GM12864 (cell line): ENCODE data around the gene SYNJ2.

Experiments used
- DNase-seq: peaks from one replicate; pipeline ENCODE4 v3.0.0-alpha.2; 2011; ENCODE audit warnings: low read depth
- H3K4me3 ChIP-seq: 2 replicates; pipeline ENCODE4 v1.5.1; 2011; ENCODE audit warnings: mild to moderate bottlenecking, low read depth, low read length, control low read depth
- CTCF ChIP-seq: IDR thresholded peaks from 2 replicates; pipeline ENCODE4 v1.5.1; 2011; ENCODE audit warnings: low read depth, mild to moderate bottlenecking, moderate library complexity, low read length, control low read depth, inconsistent platforms; ENCODE audit errors: missing control alignments

The SYNJ2 gene

GRCh38 chr6:157988700-157989063 is 7.0 kb downstream of the SYNJ2 start:
- DNase-seq = no peak
- no peak overlapping the region for H3K4me3 ChIP-seq
- no peak for TF ChIP-seq CTCF

- no peak for TF ChIP-seq CTCF
- DNase-seq = no peak
Observed at GRCh38 chr6:157989541-157990289, 8.1 kb downstream of the SYNJ2 start.

DNA sequence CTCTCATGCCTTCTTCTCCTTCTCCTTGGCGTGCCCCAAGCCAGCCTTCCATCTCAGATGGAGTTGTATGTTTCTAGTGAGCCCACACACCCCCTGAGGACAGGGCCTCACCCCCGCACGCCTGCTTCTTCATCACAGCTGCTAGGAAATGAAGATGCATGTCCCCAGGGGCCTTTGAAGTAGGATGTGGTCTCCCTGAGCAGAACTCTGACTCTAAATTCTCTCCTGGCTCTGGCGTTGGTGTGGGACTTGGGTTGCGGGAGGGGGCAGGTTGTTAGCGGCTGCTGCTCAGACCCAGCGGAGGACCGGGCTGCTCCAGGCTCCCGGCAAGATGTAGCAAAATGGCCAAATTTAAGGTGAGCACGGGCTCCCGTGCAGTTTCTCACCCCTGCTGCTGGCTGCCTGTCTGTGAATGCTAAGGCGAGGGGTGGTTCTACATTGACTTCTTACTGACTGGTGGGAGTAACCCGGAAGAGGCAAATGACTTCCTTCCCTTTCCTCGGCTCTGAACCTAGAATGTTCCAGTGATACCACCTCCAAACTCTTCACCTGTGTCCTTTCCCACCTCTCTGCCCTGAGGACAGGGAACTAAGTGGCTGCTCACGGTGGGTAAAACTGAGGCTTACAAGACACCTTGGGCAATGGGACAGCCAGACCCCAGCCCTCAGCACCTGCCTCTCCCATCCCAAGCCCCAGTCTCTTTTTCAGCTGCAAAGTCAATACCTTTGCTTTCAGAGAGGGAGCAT is 8.8 kb downstream of the SYNJ2 start:
- no peak for TF ChIP-seq CTCF
- H3K4me3 ChIP-seq = no peak overlapping the region
- no peak for DNase-seq

More at GRCh38 chr6:157989541-157990289, 8.1 kb downstream of the SYNJ2 start:
- H3K4me3 ChIP-seq = no peak overlapping the region

DNA sequence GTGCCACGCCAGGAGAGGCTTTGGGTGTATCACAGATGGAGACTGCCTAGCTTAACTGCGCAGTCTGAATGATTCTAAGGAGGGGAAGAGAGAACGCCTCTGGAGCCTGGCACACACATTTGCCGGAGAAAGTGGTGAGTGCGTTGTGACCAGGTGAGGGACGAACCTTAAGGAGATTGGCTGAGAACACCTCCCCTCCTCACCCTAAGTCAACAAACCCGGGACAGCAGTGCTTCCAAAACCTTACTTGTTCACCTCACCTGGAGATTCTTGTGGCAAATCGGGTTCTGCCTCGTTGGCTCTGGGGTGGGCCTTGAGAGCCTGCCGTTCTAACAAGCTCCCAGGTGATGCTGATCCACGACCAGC is 9.4 kb downstream of the SYNJ2 start:
- no peak overlapping the region for H3K4me3 ChIP-seq
- no peak for TF ChIP-seq CTCF
- DNase-seq = no peak

DNA sequence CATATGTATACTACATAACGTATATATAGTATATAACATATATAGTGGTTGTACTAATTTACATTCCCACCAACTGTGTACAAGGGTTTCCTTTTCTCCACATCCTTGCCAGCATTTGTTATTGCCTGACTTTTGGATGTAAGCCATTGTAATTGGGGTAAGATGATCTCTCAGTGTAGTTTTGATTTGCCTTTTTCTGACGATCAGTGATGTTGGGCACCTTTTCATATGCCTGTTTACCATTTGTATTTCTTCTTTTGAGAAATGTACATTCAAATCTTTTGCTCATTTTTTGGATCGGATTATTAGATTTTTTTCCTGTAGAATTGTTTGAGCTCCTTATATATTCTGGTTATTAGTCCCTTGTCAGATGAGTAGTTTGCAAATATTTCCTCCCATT is 11.4 kb downstream of the SYNJ2 start:
- TF ChIP-seq CTCF = no peak
- no peak overlapping the region for H3K4me3 ChIP-seq
- DNase-seq = no peak

- H3K4me3 ChIP-seq = no peak overlapping the region
- no peak for TF ChIP-seq CTCF
- DNase-seq = no peak
Observed at GRCh38 chr6:157994125-157994795, 12.6 kb downstream of the SYNJ2 start.
